ENCODE data around the gene PLEKHH1.
"Not testable (repeated sequence)": the region's sequence is repeated elsewhere in the genome, so short reads cannot be mapped to it uniquely, and the experiment has no call there.

Gene PLEKHH1

DNA sequence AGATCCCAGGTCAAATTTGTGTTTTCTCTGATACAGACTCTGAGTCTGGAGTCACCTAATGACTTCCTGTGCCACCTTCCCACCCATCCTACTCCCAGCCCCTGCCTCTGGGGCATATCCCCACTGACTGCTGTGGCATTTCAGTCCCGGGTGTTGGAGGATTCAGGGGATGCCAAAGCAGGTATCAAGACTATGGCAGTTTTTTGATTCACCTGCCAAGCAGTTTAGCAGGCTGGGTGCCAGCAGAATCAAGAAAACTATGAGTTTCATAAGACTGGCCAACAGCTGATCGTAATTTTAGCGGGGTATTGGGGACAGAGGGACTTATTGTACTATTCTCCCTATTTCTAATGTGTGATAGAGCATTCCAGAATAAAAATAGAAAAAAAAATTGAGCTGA is 4.6 kb downstream of the PLEKHH1 start:
- DNase-seq, result no peak

DNA sequence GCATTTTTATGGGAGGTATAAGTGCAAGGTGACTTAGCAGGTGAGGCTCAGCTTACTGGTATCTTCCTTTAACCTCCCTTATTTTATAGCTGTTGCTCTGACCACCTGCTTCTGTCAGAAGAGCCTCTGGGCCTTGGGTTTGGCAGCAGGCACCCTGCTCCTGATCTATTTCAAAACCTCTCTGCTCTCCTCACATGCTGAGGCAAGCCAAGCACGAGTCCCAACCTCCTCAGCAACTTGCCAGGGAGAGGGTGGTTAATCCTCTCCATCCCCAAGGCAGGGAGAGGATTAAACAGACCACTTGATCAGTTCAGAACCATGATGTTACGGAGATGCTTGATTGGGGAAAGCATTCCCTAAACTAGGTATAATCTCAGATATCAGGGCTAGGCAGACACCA is 5.4 kb downstream of the PLEKHH1 start:
- DNase-seq, result no peak

GRCh38 chr14:67539116-67539515 is 6.0 kb downstream of the PLEKHH1 start:
- no peak for DNase-seq

GRCh38 chr14:67541448-67542387 is 8.6 kb downstream of the PLEKHH1 start:
- no peak for DNase-seq

GRCh38 chr14:67542620-67543019 is 9.5 kb downstream of the PLEKHH1 start:
- not testable (repeated sequence) for DNase-seq

GRCh38 chr14:67544590-67544989 is 11.5 kb downstream of the PLEKHH1 start:
- no peak for DNase-seq

GRCh38 chr14:67547224-67547780 is 14.2 kb downstream of the PLEKHH1 start:
- no peak for DNase-seq

GRCh38 chr14:67549734-67550133 is 16.6 kb downstream of the PLEKHH1 start:
- DNase-seq, result no peak

GRCh38 chr14:67551123-67551522 is 18.0 kb downstream of the PLEKHH1 start:
- no peak for DNase-seq

GRCh38 chr14:67551940-67552339 is 18.9 kb downstream of the PLEKHH1 start:
- DNase-seq, result peak; percentile 86

- no peak for DNase-seq
Observed at GRCh38 chr14:67553547-67553946, 20.5 kb downstream of the PLEKHH1 start.

- DNase-seq, result no peak
Observed at GRCh38 chr14:67554341-67554740, 21.3 kb downstream of the PLEKHH1 start.

DNA sequence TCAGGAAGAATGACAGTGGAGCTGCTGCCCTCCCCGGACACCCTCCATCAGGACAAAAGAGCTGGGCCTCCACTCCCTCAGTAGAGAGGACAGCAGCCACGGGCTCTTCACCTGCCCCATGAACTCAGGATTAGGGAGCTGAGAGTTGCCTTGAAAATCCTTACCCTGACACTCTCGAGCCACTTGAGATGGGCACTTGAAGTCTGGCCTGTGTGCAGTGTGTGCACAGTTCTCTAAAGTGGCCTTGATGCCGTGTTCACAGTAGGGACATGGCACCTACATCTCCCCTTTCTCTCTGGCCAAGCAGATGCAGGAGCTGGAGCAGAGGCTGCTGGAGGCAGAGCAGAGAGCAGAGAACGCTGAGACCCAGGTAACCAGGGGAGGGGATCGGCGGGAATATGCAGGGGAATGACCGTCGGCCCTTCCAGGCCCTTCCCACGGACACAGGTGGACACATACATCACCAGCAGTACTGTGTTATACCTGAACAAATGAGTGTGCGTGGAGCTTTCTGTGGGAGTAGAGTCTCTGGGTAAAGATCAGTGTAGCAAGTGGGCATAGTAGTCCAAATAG is 22.5 kb downstream of the PLEKHH1 start:
- no peak for DNase-seq

DNA sequence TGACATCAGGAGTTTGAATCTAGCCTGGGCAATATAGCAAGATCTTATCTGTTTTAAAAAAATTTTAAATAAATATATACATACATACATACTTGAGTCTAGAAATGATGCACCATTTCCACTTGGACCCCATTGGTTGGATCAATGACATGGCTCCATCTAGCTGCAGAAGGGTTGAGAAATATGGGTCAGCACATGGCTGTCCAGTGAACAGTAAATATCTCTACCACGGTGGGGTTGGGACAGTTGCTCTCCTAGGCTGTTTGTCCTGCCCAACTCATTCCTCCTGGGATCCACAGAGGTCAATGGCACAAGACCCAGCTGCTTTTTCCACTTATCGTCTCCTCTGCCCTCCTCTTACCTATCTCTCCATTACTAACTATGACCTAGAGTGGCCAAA is 23.6 kb downstream of the PLEKHH1 start:
- DNase-seq, result no peak

GRCh38 chr14:67557118-67557517 is 24.0 kb downstream of the PLEKHH1 start:
- DNase-seq, result no peak

- DNase-seq, result no peak
Observed at GRCh38 chr14:67557656-67558055, 24.6 kb downstream of the PLEKHH1 start.

DNA sequence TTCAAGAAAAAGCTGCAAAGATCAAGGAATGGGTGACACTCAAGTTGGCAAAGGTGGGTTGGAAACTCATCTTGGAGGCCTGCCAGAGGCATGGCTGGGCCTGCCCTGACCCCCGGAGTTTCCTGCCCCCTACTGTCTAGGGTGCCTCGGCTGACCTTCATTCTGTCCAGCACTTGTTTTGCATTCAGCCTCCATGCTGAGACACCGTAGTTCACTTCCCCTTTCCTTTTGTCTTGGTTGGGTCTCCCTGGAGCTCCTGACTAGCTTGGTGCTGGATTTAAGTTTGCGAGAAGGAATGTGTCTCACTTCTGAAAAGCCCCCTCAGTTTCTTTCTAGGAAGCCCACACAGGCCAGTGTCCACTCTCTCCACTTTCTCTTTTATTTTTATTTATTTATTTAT is 26.5 kb downstream of the PLEKHH1 start:
- no peak for DNase-seq

- no peak for DNase-seq
Observed at GRCh38 chr14:67562025-67562775, 29.1 kb downstream of the PLEKHH1 start.

- DNase-seq, result no peak
Observed at GRCh38 chr14:67562776-67563150, 29.7 kb downstream of the PLEKHH1 start.

DNA sequence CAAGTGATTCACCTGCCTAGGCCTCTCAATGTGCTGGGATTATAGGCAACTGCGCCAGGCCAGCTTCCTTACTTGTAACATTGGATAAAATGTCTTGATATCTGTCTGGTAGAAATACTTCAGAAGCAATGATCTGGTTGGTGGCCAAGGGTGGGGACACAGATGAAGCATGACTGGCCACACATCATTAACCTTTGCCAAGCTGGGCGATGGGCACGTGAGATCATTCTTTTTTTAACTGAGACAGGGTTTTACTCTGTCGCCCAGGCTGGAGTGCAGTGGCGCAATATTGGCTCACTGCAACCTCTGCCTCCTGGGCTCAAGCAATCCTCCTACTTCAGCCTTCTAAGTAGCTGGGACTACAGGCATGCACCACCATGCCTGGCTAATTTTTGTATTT is 31.1 kb downstream of the PLEKHH1 start:
- DNase-seq, result no peak

DNA sequence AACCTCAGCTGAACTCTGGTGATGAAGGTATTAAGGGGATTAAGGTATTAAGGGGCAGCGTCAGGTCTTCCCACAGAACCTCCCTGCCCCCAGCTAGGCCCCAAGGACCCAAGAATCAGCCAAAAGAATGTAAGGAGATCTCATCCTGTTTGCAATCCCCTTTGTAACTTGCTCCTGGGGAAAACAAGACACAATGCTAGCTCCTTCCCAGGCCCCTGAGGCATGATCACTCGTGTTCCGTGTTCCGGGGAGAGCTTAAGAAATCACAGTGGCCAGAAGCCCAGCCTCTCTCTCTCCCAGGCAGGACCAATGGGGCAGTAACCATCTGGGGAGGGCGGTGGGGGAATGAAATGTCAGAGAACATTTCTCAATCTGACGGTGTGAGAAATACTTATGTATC is 33.8 kb downstream of the PLEKHH1 start:
- DNase-seq, result no peak

GRCh38 chr14:67567654-67568053 is 34.6 kb downstream of the PLEKHH1 start:
- no peak for DNase-seq

- no peak for DNase-seq
Observed at GRCh38 chr14:67569011-67569650, 36.0 kb downstream of the PLEKHH1 start.
